Amygdala (tissue), 56 donors: ENCODE results near the gene HBA1.
"Not testable (repeated sequence)": the region's sequence is repeated elsewhere in the genome, so short reads cannot be mapped to it uniquely, and the experiment has no call there.

ENCODE experiments used
- DNase-seq, 56 donors: peaks; one replicate each; lab custom pipeline; 2025; lab: John Stamatoyannopoulos, UW

Gene HBA1

DNA sequence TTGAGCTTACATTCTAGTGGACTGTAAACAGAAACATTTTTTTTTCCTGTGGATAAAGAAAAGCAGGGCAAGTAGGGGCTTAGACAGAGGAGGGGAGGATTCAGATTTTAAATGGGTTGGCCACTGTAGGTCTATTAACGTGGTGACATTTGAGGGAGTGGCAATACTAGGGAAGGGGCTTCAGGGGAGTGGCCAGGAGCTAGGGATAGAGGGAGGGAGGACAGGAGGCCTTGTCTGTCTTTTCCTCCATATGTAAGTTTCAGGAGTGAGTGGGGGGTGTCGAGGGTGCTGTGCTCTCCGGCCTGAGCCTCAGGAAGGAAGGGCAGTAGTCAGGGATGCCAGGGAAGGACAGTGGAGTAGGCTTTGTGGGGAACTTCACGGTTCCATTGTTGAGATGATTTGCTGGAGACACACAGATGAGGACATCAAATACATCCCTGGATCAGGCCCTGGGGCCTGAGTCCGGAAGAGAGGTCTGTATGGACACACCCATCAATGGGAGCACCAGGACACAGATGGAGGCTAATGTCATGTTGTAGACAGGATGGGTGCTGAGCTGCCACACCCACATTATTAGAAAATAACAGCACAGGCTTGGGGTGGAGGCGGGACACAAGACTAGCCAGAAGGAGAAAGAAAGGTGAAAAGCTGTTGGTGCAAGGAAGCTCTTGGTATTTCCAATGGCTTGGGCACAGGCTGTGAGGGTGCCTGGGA, 17.2 kb upstream of the HBA1 start:
- DNase-seq = no peak

DNA sequence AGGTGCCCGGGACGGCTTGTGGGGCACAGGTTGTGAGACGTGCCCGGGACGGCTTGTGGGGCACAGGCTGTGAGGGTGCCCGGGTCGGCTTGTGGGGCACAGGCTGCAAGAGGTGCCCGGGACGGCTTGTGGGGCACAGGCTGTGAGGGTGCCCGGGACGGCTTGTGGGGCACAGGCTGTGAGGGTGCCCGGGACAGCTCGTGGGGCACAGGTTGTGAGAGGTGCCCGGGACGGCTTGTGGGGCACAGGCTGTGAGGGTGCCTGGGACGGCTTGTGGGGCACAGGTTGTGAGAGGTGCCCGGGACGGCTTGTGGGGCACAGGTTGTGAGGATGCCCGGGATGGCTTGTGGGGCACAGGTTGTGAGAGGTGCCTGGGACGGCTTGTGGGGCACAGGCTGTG, 16.2 kb upstream of the HBA1 start:
- DNase-seq = not testable (repeated sequence)

DNA sequence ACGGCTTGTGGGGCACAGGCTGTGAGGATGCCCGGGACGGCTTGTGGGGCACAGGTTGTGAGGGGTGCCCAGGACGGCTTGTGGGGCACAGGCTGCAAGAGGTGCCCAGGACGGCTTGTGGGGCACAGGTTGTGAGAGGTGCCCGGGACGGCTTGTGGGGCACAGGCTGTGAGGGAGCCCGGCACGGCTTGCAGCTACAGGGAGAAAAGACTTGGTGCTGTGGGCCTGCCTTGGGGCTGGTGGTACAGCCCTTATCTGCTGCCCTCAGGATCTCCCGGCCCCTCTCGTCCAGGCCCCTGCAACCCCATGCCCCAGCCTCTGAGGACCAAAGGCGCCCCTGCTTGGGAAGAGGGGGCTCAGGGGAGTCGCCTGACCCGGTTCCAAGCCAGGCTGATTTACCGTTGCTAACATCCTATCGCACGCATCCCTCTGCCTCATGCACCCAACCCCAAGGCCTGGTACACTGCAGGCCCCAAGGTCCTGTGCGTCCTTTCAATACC, 15.7 kb upstream of the HBA1 start:
- no peak for DNase-seq

DNA sequence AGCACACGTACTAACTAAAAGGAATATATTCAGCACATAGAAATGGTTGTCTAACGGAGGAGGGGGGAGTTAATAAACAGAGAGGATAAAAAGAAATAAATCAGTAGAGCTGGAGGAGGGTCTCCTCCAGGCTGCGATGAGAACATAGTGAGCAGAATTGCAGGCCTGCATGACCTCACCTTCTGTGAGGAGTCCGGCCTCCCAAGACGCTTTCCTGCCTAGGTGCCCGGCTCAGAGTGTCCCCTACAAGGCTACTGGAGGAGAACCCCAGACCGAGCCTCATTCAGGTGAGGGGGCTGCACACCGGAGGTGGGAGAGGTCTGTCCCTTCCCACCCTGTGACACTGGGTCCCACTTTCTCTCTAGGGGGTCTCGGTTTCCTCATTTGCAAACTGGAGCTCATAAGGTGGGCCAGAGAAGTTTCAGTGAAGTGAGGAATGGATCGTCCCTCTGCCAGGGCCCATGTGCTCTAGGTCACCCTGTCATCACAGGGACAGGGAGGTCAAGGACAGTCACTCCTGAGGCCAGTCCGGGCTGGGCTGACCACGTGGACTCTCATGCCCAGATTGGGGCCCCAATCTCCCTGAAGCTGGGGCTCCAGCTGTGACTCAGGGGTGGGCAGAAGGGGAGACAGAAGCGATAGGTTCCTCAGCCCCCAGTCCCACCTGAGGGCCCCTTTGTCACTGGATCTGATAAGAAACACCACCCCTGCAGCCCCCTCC, 14.0 kb upstream of the HBA1 start:
- no peak for DNase-seq

DNA sequence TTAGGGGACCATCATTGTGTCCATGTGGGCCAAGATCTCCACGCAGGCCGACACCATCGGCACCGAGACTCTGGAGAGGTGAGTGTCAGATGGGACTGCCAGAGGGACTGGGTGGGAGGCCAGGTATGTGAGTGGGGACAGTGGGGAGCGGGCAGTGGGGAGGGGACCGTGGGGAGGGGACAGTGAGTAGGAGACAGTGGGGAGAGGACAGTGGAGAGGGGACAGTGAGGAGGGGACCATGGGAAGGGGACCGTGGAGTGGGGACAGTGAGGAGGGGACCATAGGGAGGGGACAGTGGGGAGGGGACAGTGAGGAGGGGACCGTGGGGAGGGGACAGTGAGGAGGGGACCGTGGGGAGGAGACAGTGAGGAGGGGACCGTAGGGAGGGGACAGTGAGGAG, 13.3 kb upstream of the HBA1 start:
- DNase-seq = not testable (repeated sequence)

DNA sequence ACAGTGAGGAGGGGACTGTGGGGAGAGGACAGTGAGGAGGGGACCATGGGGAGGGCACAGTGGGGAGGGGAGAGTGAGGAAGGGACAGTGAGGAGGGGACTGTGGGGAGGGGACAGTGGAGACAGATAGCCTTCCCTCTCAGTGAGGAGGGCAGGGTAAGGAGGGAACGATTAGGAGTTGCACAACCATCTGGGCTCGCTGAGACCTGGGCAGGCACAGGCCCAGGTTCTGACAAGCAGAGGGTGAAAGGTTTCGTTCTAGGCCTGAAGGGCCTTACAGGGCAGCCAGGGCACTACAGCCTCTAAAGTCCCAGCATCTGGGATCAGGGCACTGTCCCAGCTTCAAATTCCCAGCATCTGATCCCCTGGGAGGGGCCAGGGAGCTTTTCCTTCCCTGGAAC, 12.8 kb upstream of the HBA1 start:
- DNase-seq = not testable (repeated sequence)

DNA sequence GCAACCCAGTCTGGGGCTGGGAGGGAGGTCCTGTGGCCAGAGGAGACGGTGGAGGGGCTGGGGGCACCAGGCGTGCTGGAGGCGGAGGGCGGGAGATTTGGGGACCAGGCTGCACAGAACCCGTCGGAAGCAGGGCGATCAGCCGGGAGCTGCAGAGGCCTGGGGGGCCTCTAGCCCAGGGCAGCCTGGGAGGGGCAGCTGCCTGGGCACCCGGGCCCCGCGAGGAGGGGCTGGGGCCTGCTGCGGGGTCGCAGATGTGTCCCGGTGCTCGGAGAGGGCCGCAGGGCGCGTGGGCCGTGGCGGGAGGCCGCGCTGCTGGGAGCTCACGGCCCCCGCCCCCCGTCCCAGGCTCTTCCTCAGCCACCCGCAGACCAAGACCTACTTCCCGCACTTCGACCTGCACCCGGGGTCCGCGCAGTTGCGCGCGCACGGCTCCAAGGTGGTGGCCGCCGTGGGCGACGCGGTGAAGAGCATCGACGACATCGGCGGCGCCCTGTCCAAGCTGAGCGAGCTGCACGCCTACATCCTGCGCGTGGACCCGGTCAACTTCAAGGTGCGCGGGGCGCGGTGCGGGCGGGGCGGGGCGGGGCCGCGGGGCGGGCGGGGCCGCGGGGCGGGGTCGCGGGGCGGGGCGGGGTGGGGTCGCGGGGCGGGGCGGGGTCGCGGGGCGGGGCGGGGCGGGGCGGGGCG, 12.2 kb upstream of the HBA1 start:
- DNase-seq = not testable (repeated sequence)

DNA sequence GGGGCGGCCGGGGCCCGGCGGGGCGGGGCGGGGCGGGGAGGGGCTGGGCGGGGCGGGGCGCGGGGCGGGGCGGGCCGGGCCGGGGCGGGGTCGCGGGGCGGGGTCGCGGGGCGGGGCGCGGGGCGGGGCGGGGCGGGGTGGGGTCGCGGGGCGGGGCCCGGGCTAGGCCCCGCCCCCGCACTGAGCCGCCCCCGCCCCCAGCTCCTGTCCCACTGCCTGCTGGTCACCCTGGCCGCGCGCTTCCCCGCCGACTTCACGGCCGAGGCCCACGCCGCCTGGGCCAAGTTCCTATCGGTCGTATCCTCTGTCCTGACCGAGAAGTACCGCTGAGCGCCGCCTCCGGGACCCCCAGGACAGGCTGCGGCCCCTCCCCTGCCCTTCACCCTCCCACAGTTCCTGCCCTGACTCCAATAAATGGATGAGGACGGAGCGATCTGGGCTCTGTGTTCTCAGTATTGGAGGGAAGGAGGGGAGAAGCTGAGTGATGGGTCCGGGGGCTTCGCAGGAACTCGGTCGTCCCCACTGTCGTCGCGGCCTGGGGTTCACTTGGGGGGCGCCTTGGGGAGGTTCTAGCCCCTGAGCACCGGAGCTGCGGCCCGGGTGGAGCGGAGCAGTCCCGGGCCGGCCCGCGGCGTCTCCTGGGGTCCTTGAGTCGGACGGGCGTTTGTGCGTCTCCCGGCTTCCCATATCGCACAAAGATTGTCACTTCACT, 11.5 kb upstream of the HBA1 start:
- no peak for DNase-seq

DNA sequence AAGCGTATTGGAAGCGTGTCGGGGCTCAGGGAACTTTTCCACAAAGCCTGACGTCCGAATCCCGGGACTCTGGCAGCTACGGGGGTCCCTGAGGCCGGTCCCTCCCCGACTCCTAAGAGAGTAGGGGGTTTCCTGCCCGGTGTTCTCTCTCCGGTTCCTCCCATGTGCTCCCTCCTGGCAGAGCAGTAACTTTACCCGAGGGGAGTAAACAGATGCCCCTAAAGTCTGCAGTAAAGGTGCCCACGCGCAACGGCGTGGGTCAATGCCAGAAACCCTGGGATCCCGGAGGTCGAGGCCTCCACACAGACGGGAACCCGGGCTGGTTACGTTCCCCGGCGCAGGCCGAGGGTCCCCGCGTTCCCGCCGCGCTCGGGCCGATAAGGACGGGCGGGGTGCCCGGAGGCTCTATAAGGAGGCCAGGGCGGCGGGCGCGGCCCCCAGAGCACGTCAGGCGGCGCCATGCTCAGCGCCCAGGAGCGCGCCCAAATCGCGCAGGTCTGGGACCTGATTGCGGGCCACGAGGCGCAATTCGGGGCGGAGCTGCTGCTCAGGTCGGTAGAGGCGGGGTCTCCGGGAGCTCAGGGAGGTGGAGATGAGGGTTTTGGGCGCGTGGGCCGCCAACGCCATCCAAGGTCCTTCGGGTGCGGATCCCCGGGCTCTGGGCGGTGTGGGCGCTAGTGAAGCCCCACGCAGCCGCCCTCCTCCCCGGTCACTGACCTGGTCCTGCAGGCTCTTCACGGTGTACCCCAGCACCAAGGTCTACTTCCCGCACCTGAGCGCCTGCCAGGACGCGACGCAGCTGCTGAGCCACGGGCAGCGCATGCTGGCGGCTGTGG, 10.7 kb upstream of the HBA1 start, which contains the start of gene HBM:
Gene HBM (plus strand): TSS at position 440 of the 836 bp plus-strand sequence. CDS start 20 bp downstream, at position 460.
- DNase-seq = no peak

DNA sequence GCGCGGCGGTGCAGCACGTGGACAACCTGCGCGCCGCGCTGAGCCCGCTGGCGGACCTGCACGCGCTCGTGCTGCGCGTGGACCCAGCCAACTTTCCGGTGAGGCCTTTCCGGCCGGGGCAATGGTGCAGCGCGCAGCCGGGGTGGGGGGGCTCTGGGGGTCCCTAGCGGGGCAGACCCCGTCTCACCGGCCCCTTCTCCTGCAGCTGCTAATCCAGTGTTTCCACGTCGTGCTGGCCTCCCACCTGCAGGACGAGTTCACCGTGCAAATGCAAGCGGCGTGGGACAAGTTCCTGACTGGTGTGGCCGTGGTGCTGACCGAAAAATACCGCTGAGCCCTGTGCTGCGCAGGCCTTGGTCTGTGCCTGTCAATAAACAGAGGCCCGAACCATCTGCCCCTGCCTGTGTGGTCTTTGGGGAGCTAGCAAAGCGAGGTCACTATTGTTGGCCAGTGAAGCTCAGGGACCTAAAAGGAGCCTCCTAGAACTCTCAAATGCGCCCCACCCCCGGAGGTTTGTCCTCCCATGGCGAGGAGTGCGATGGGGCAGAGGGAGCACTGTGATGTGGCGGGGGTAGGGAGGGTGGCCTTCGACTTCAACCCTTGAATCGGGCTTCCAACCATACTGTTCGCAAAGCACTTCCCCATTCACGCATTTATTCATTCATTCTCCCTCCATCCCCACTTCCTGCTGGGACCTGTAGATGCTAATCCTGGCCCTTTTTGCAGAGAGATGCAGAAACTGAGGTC, 9.9 kb upstream of the HBA1 start:
- DNase-seq = no peak

DNA sequence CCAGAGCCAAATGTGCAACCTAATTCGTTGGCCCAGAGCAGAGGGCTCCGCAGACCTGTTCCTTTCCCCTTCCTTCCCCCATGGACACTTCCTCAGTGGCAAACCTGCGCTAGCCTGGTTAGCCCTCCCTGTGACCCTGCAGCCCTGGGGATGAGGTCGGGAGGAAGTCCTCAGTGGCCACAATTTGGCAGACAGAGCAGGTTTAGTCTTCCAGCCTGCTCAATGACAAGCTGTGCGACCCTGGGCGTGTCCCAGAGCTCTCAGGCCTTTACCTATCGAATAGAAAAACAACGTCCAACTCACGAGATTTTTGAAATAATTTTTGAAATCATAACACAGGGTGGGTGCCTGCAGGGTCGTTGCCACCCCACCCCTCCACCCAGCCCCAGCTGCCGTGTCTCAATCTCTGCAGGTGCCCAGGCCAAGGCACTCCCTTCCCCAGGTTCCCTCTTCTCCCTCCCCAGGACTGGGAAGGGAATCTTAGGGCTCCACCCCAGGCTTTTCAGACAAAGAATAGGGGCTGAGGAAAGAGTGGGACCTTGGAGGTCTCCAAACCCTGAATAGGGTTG, 9.3 kb upstream of the HBA1 start:
- DNase-seq = no peak

DNA sequence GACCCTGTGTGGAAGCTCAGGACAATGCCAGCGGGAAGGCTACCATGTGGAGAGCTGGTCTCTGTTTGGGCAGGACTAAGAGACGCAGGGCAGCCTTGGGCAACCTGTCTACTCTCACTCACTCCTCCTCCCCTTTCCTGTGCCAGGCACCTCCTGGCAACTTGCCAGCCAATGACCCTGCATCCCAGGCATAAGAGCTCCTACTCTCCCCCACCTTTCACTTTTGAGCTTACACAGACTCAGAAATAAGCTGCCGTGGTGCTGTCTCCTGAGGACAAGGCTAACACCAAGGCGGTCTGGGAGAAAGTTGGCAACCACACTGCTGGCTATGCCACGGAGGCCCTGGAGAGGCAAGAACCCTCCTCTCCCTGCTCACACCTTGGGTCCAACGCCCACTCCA, 8.1 kb upstream of the HBA1 start:
- no peak for DNase-seq

DNA sequence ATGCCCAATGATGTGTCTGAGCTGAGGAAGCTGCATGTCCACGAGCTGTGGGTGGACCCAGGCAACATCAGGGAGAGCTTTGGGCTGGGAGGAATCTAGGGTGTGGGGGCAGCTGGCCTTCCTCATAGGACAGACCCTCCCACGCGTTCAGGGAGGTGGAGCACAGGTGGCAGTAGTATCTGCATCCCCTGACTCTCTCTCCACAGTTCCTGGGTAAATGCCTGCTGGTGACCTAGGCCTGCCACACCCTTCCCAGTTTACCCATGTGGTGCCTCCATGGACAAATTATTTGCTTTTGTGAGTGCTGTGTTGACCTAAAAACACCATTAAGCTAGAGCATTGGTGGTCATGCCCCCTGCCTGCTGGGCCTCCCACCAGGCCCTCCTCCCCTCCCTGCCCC, 7.5 kb upstream of the HBA1 start:
- no peak for DNase-seq

DNA sequence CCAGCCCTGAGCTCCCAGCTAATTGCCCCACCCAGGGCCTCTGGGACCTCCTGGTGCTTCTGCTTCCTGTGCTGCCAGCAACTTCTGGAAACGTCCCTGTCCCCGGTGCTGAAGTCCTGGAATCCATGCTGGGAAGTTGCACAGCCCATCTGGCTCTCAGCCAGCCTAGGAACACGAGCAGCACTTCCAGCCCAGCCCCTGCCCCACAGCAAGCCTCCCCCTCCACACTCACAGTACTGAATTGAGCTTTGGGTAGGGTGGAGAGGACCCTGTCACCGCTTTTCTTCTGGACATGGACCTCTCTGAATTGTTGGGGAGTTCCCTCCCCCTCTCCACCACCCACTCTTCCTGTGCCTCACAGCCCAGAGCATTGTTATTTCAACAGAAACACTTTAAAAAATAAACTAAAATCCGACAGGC, 6.4 kb upstream of the HBA1 start:
- DNase-seq = not testable (repeated sequence)

DNA sequence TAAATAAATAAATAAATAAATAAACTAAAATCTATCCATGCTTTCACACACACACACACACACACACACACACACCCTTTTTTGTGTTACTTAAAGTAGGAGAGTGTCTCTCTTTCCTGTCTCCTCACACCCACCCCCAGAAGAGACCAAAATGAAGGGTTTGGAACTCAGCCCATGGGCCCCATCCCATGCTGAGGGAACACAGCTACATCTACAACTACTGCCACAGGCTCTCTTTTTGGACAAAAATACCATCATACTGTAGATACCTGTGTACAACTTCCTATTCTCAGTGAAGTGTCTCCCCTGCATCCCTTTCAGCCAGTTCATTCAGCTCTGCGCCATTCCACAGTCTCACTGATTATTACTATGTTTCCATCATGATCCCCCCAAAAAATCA, 5.7 kb upstream of the HBA1 start:
- no peak for DNase-seq

DNA sequence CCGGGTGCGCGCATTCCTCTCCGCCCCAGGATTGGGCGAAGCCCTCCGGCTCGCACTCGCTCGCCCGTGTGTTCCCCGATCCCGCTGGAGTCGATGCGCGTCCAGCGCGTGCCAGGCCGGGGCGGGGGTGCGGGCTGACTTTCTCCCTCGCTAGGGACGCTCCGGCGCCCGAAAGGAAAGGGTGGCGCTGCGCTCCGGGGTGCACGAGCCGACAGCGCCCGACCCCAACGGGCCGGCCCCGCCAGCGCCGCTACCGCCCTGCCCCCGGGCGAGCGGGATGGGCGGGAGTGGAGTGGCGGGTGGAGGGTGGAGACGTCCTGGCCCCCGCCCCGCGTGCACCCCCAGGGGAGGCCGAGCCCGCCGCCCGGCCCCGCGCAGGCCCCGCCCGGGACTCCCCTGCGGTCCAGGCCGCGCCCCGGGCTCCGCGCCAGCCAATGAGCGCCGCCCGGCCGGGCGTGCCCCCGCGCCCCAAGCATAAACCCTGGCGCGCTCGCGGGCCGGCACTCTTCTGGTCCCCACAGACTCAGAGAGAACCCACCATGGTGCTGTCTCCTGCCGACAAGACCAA, 4.0 kb upstream of the HBA1 start, which contains the start of gene HBA2:
Gene HBA2 (plus strand): TSS at position 503 of the 568 bp plus-strand sequence. CDS start 37 bp downstream, at position 540.
- not testable (repeated sequence) for DNase-seq

DNA sequence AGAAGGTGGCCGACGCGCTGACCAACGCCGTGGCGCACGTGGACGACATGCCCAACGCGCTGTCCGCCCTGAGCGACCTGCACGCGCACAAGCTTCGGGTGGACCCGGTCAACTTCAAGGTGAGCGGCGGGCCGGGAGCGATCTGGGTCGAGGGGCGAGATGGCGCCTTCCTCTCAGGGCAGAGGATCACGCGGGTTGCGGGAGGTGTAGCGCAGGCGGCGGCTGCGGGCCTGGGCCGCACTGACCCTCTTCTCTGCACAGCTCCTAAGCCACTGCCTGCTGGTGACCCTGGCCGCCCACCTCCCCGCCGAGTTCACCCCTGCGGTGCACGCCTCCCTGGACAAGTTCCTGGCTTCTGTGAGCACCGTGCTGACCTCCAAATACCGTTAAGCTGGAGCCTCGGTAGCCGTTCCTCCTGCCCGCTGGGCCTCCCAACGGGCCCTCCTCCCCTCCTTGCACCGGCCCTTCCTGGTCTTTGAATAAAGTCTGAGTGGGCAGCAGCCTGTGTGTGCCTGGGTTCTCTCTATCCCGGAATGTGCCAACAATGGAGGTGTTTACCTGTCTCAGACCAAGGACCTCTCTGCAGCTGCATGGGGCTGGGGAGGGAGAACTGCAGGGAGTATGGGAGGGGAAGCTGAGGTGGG, 3.1 kb upstream of the HBA1 start:
- not testable (repeated sequence) for DNase-seq
